Activated naive CD4-positive, alpha-beta T cell treated with anti-CD3 and anti-CD28 coated beads, Interleukin-2, amount 50 U/mL, for 72 hours (primary cell): Measurements from ENCODE around the gene NKIRAS1. TPM values are rescaled to one million over a fixed set of nuclear protein-coding genes. Genes with fewer than 3 reads are reported as not detected.

ENCODE experiments used
- ATAC-seq, 2 donors: fragments of 150-1000 bp; cut with Tn5 transposase; 2 replicates each; pipeline ENCODE4 v1.10.0; 2021; ENCODE audit warnings: mild to moderate bottlenecking in 2 of 2, moderate library complexity in 2 of 2
- DNase-seq, 2 donors: peaks; one replicate each; pipeline ENCODE4 v3.0.0; 2021 to 2022; ENCODE audit warnings: low spot score in 2 of 2
- H3K27ac Mint-ChIP-seq, 2 donors: one replicate each; pipeline ENCODE4 v1.8.0; 2022; ENCODE audit warnings: mild to moderate bottlenecking in 2 of 2, mixed read lengths in 2 of 2
- H3K36me3 Mint-ChIP-seq, 2 donors: one replicate each; pipeline ENCODE4 v1.8.0; 2022; ENCODE audit warnings: mixed read lengths in 2 of 2
- H3K9me3 Mint-ChIP-seq, 2 donors: one replicate each; pipeline ENCODE4 v1.8.0; 2022; ENCODE audit warnings: mixed read lengths in 2 of 2
- total RNA-seq, 2 donors: library from RNA; stranded (reverse); gene quantifications; one replicate each; pipeline ENCODE4 v1.2.3, GENCODE V29; 2022

The NKIRAS1 gene
- total RNA-seq, 2 donors from 2014 or later = 2.4 to 7.4 TPM

GRCh38 chr3:23944861-23945662 is 28.3 kb upstream of the NKIRAS1 start, which contains the start of gene NR1D2:
Gene NR1D2 (plus strand): TSS chr3:23945286. CDS start chr3:23945579, 293 bp downstream.
- Mint-ChIP-seq H3K36me3 (peaks cover 0 to 4% of the 10 kb centered on the region in 2 donors), H3K27ac (peak within 1 kb of the TSS; percentile 81 to 87), H3K9me3 (no peaks in the 10 kb centered on the region)
- ATAC-seq = peak; percentile 64 to 68
- peak; percentile 76 to 83 for DNase-seq

- Mint-ChIP-seq H3K36me3 (peaks cover 0 to 4% of the 10 kb centered on the region in 2 donors), H3K27ac (peak overlapping the region; percentile 81 to 87), H3K9me3 (no peaks in the 10 kb centered on the region)
- ATAC-seq (no peak), DNase-seq (no peak)
Measured at GRCh38 chr3:23944007-23944783, 27.4 kb upstream of the NKIRAS1 start.

GRCh38 chr3:23942546-23942945 is 25.8 kb upstream of the NKIRAS1 start:
- ATAC-seq (no peak), DNase-seq (no peak)
- Mint-ChIP-seq H3K36me3 (peaks cover 0 to 8% of the 10 kb centered on the region in 2 donors), H3K27ac (no peak overlapping the region), H3K9me3 (peaks cover 0 to 4% of the 10 kb centered on the region in 2 donors)

GRCh38 chr3:23941440-23941839 is 24.6 kb upstream of the NKIRAS1 start:
- H3K27ac Mint-ChIP-seq = no peak overlapping the region
- no peak for DNase-seq
- no peak for ATAC-seq
- peaks cover 0 to 4% of the 10 kb centered on the region in 2 donors for H3K9me3 Mint-ChIP-seq
- peaks cover 0 to 4% of the 10 kb centered on the region in 2 donors for H3K36me3 Mint-ChIP-seq

- no peak for DNase-seq
- no peak overlapping the region for H3K27ac Mint-ChIP-seq
- peaks cover 0 to 4% of the 10 kb centered on the region in 2 donors for H3K9me3 Mint-ChIP-seq
- no peak for ATAC-seq
- H3K36me3 Mint-ChIP-seq = peaks cover 0 to 4% of the 10 kb centered on the region in 2 donors
Measured at GRCh38 chr3:23940775-23941174, 24.0 kb upstream of the NKIRAS1 start.

- Mint-ChIP-seq H3K36me3 (peaks cover 0 to 4% of the 10 kb centered on the region in 2 donors), H3K9me3 (peaks cover 0 to 4% of the 10 kb centered on the region in 2 donors), H3K27ac (no peak overlapping the region)
- no peak for ATAC-seq
- DNase-seq = no peak
Measured at GRCh38 chr3:23938688-23939087, 21.9 kb upstream of the NKIRAS1 start.

GRCh38 chr3:23937296-23937695 is 20.5 kb upstream of the NKIRAS1 start:
- ATAC-seq (no peak), DNase-seq (no peak)
- peaks cover 0 to 4% of the 10 kb centered on the region in 2 donors for H3K9me3 Mint-ChIP-seq
- peaks cover 0 to 4% of the 10 kb centered on the region in 2 donors for H3K36me3 Mint-ChIP-seq
- H3K27ac Mint-ChIP-seq = peak overlapping the region in 1 of 2 donors; percentile 5

GRCh38 chr3:23934253-23934652 is 17.5 kb upstream of the NKIRAS1 start:
- Mint-ChIP-seq H3K36me3 (peaks cover 0 to 4% of the 10 kb centered on the region in 2 donors), H3K9me3 (peaks cover 0 to 4% of the 10 kb centered on the region in 2 donors), H3K27ac (no peak overlapping the region)
- DNase-seq (no peak), ATAC-seq (no peak)

GRCh38 chr3:23932571-23932970 is 15.8 kb upstream of the NKIRAS1 start:
- DNase-seq (no peak), ATAC-seq (no peak)
- Mint-ChIP-seq H3K36me3 (no peaks in the 10 kb centered on the region), H3K27ac (no peak overlapping the region), H3K9me3 (no peaks in the 10 kb centered on the region)

GRCh38 chr3:23931597-23931996 is 14.8 kb upstream of the NKIRAS1 start:
- ATAC-seq (no peak), DNase-seq (no peak)
- H3K36me3 Mint-ChIP-seq = no peaks in the 10 kb centered on the region
- H3K9me3 Mint-ChIP-seq = no peaks in the 10 kb centered on the region
- H3K27ac Mint-ChIP-seq = no peak overlapping the region

- Mint-ChIP-seq H3K9me3 (no peaks in the 10 kb centered on the region), H3K36me3 (no peaks in the 10 kb centered on the region), H3K27ac (no peak overlapping the region)
- DNase-seq = no peak
- peak in 1 of 2 donors; percentile 25 for ATAC-seq
Measured at GRCh38 chr3:23928524-23928923, 11.7 kb upstream of the NKIRAS1 start.

GRCh38 chr3:23926736-23927135 is 9.9 kb upstream of the NKIRAS1 start:
- Mint-ChIP-seq H3K36me3 (no peaks in the 10 kb centered on the region), H3K9me3 (no peaks in the 10 kb centered on the region), H3K27ac (no peak overlapping the region)
- DNase-seq = no peak
- ATAC-seq = no peak

GRCh38 chr3:23926246-23926645 is 9.5 kb upstream of the NKIRAS1 start:
- peaks cover 0 to 3% of the 10 kb centered on the region in 2 donors for H3K36me3 Mint-ChIP-seq
- DNase-seq (no peak), ATAC-seq (no peak)
- H3K9me3 Mint-ChIP-seq = no peaks in the 10 kb centered on the region
- H3K27ac Mint-ChIP-seq = no peak overlapping the region

- Mint-ChIP-seq H3K36me3 (peaks cover 5 to 27% of the 10 kb centered on the region in 2 donors), H3K27ac (no peak overlapping the region), H3K9me3 (no peaks in the 10 kb centered on the region)
- DNase-seq = no peak
- ATAC-seq = no peak
Measured at GRCh38 chr3:23923786-23924185, 7.0 kb upstream of the NKIRAS1 start.

- peak overlapping the region; percentile 23 to 72 for H3K27ac Mint-ChIP-seq
- no peaks in the 10 kb centered on the region for H3K9me3 Mint-ChIP-seq
- DNase-seq (no peak), ATAC-seq (no peak)
- peaks cover 32 to 47% of the 10 kb centered on the region in 2 donors for H3K36me3 Mint-ChIP-seq
Measured at GRCh38 chr3:23921052-23921511, 4.3 kb upstream of the NKIRAS1 start.

GRCh38 chr3:23920151-23920655 is 3.4 kb upstream of the NKIRAS1 start:
- Mint-ChIP-seq H3K9me3 (no peaks in the 10 kb centered on the region), H3K27ac (peak overlapping the region in 1 of 2 donors; percentile 23), H3K36me3 (peaks cover 39 to 47% of the 10 kb centered on the region in 2 donors)
- DNase-seq (no peak), ATAC-seq (no peak)

GRCh38 chr3:23919628-23920027 is 2.8 kb upstream of the NKIRAS1 start:
- DNase-seq (no peak), ATAC-seq (no peak)
- peak overlapping the region; percentile 23 to 50 for H3K27ac Mint-ChIP-seq
- H3K9me3 Mint-ChIP-seq = no peaks in the 10 kb centered on the region
- peaks cover 39 to 47% of the 10 kb centered on the region in 2 donors for H3K36me3 Mint-ChIP-seq
